Daoy (cell line): ENCODE measurements around the gene GCSAM. TPM values are rescaled to one million over a fixed set of nuclear protein-coding genes. Genes with fewer than 3 reads are reported as not detected.

Experiments
- DNase-seq: peaks from one replicate; pipeline ENCODE4 v3.0.0-alpha.2; 2015; ENCODE audit warnings: low read depth
- total RNA-seq: library from RNA; depleted of rRNA; stranded (reverse); fragments of >200 nt; shearing (Covaris generic); gene quantifications from 2 replicates; pipeline ENCODE4 v1.2.3, GENCODE V29; 2014; rRNA removed

GCSAM gene
- total RNA-seq: not detected in 2 replicates

GRCh38 chr3:112132975-112133448, at the start of gene GCSAM:
Gene GCSAM, minus strand, starts transcription at chr3:112133248. Its CDS starts 128 bp downstream, at chr3:112133120.
- DNase-seq: no peak

- DNase-seq: no peak
Observed at GRCh38 chr3:112175646-112176045, 42.6 kb upstream of the GCSAM start.

- no peak for DNase-seq
Observed at GRCh38 chr3:112175037-112175436, 42.0 kb upstream of the GCSAM start.

- DNase-seq: no peak
Observed at GRCh38 chr3:112171144-112171543, 38.1 kb upstream of the GCSAM start.

GRCh38 chr3:112170046-112170445, 37.0 kb upstream of the GCSAM start:
- no peak for DNase-seq

- DNase-seq: no peak
Observed at GRCh38 chr3:112167758-112168157, 34.7 kb upstream of the GCSAM start.

- DNase-seq: no peak
Observed at GRCh38 chr3:112149136-112149535, 16.1 kb upstream of the GCSAM start.

- no peak for DNase-seq
Observed at GRCh38 chr3:112143689-112144088, 10.6 kb upstream of the GCSAM start.

GRCh38 chr3:112143251-112143650, 10.2 kb upstream of the GCSAM start:
- no peak for DNase-seq

- DNase-seq: no peak
Observed at GRCh38 chr3:112141293-112141692, 8.2 kb upstream of the GCSAM start.

- no peak for DNase-seq
Observed at GRCh38 chr3:112140584-112140983, 7.5 kb upstream of the GCSAM start.

GRCh38 chr3:112138219-112138969, 5.3 kb upstream of the GCSAM start:
- DNase-seq: no peak

- no peak for DNase-seq
Observed at GRCh38 chr3:112137781-112138180, 4.7 kb upstream of the GCSAM start.

- DNase-seq: peak; percentile 41
Observed at GRCh38 chr3:112136959-112137693, 4.1 kb upstream of the GCSAM start.

GRCh38 chr3:112136046-112136445, 3.0 kb upstream of the GCSAM start:
- no peak for DNase-seq

GRCh38 chr3:112134335-112135124, 1.5 kb upstream of the GCSAM start:
- no peak for DNase-seq

GRCh38 chr3:112133626-112134334, 732 bp upstream of the GCSAM start:
- DNase-seq: no peak

- no peak for DNase-seq
Observed at GRCh38 chr3:112132554-112132953, 494 bp downstream of the GCSAM start.

- DNase-seq: no peak
Observed at GRCh38 chr3:112132088-112132487, 960 bp downstream of the GCSAM start.

GRCh38 chr3:112131111-112131510, 1.9 kb downstream of the GCSAM start:
- no peak for DNase-seq

- DNase-seq: no peak
Observed at GRCh38 chr3:112130638-112130993, 2.4 kb downstream of the GCSAM start.
